ENCODE data around the gene INAFM1.

DNA sequence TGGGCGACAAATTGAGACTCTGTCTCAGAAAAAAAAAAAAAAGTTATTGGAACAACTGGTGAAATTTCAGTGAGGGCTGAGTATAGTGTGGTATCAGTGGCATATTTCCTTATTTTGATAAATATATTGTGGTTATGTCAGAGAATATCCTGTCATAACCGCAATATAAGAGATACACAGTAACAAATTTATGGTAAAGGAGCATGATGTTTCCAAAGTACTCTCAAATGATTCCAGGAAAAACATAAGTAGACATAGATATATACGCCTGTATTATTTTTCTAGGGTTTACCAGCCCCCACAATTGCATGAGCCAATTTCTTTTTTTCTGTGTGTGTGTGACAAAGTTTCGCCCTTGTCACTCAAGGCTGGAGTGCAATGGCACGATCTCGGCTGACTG is 29.3 kb downstream of the INAFM1 start:
- TF ChIP-seq CTCF (IDR thresholded peaks at IDR 0.05) = no peak
- TF ChIP-seq ZFX (IDR thresholded peaks at IDR 0.05; ENCODE audit: borderline replicate concordance) = no peak

All from 22Rv1 (cell line).